Transverse colon (tissue), 4 donors: Measurements from ENCODE around the gene OR13C5. TPM values are rescaled to one million over a fixed set of nuclear protein-coding genes. Genes with fewer than 3 reads are reported as not detected.

Experiments used
- DNase-seq: peaks from one replicate; pipeline ENCODE4 v3.0.0-alpha.2; 2019
- H3K27ac ChIP-seq, 4 donors: fragments of 200-600 bp; sonication (generic); 2 replicates each; pipeline ENCODE4 v1.5.1; 2016 to 2018; ENCODE audit warnings: inconsistent platforms in 4 of 4
- H3K27me3 ChIP-seq: fragments of 200-600 bp; sonication (generic); 2 replicates; pipeline ENCODE4 v1.5.1; 2017; ENCODE audit warnings: inconsistent platforms
- H3K36me3 ChIP-seq, 4 donors: fragments of 200-600 bp; sonication (generic); 2 replicates each; pipeline ENCODE4 v1.5.1; 2017 to 2019; ENCODE audit warnings: inconsistent platforms in 4 of 4
- H3K4me1 ChIP-seq, 4 donors: fragments of 200-600 bp; sonication (generic); 2 replicates each; pipeline ENCODE4 v1.5.1; 2017 to 2020; ENCODE audit warnings: inconsistent platforms in 4 of 4
- H3K4me3 ChIP-seq, 4 donors: fragments of 200-600 bp; sonication (generic); 1 replicate in 1 of 4; 2 replicates in 3 of 4; pipeline versions ENCODE4 v1.5.1 to v1.6.1; 2017 to 2019; ENCODE audit warnings: inconsistent platforms in 4 of 4
- H3K9me3 ChIP-seq, 2 donors: fragments of 200-600 bp; sonication (generic); 2 replicates each; pipeline ENCODE4 v1.5.1; 2017 to 2019; ENCODE audit warnings: inconsistent platforms in 2 of 2
- CTCF ChIP-seq, 5 experiments: fragments of 200-600 bp in 3 of 5; fragments of 450-650 bp in 2 of 5; sonication (generic) in 3 of 5; IDR thresholded peaks; 1 replicate in 2 of 5; 2 replicates in 3 of 5; pipeline ENCODE4 v1.5.1; 2016 to 2017; ENCODE audit warnings: antibody characterized with exemption in 5 of 5, inconsistent platforms in 3 of 5, mild to moderate bottlenecking in 2 of 5, moderate library complexity in 1 of 5
- EP300 ChIP-seq: sonication (generic); formaldehyde crosslinking; IDR thresholded peaks from one replicate; pipeline ENCODE4 v1.6.1; 2017; ENCODE audit warnings: antibody characterized with exemption, low read depth
- POLR2A ChIP-seq: fragments of 450-650 bp; IDR thresholded peaks from one replicate; pipeline ENCODE4 v1.6.1; 2016; ENCODE audit warnings: antibody characterized with exemption, mild to moderate bottlenecking, moderate library complexity
- POLR2AphosphoS5 ChIP-seq, 3 donors: sonication (generic); formaldehyde crosslinking; IDR thresholded peaks; one replicate each; pipeline ENCODE4 v1.6.1; 2016; ENCODE audit warnings: antibody characterized with exemption in 3 of 3
- WGBS, 2 donors: methylation state at CpG; one replicate each; pipeline ENCODE4 v1.1.5; 2018; ENCODE audit warnings: low coverage in 1 of 2; 5-methylcytosine and 5-hydroxymethylcytosine counted together
- in situ Hi-C, 4 donors: fragments of 200-750 bp; cut with MboI; loops; one replicate each; pipeline versions ENCODE4 v1.15.0 to v1.15.1; 2017; ENCODE audit warnings: low sequenced_read_pairs in 3 of 4, low pct_ligation_motif_present in 1 of 4, low pct_unique_long_range_greater_than_20kb in 1 of 4
- intact Hi-C: fragments of 100-400 bp; cut with DNase I; formaldehyde crosslinking; loops from one replicate; pipeline ENCODE4 v1.15.1; 2023; ENCODE audit warnings: low total_unique reads
- total RNA-seq, 4 donors: library from RNA; depleted of rRNA; stranded (reverse); fragments of >200 nt; gene quantifications; one replicate each; pipeline ENCODE4 v1.1.0, GENCODE V29; 2016

The OR13C5 gene
- total RNA-seq, 4 donors from 2014 or later, result not detected

- in situ Hi-C loops, result no loop called here
- H3K36me3 ChIP-seq, result no peaks in the 10 kb centered on the region
- TF ChIP-seq POLR2AphosphoS5 (IDR thresholded peaks at IDR 0.05) (no peak), EP300 (no peak), POLR2A (no peak), CTCF (IDR thresholded peaks at IDR 0.05) (no peak)
- H3K27me3 ChIP-seq, result no peaks in the 10 kb centered on the region
- H3K27ac ChIP-seq, result no peak overlapping the region
- H3K9me3 ChIP-seq, result peaks cover 0 to 6% of the 10 kb centered on the region in 2 donors
- no peaks in the 10 kb centered on the region for H3K4me1 ChIP-seq
- no peak overlapping the region for H3K4me3 ChIP-seq
- intact Hi-C loops, result no loop called here
- DNase-seq, result no peak
- WGBS, 2 donors, result 75 to 82% methylated on average over 5 of the region's 5 CpGs
Measured at GRCh38 chr9:104577263-104577662, 21.9 kb downstream of the OR13C5 start.

- in situ Hi-C loops (no loop called here), intact Hi-C loops (no loop called here)
- peaks cover 0 to 8% of the 10 kb centered on the region in 2 donors for H3K9me3 ChIP-seq
- TF ChIP-seq POLR2A (no peak), POLR2AphosphoS5 (IDR thresholded peaks at IDR 0.05) (no peak), CTCF (IDR thresholded peaks at IDR 0.05) (no peak), EP300 (no peak)
- H3K36me3 ChIP-seq, result no peaks in the 10 kb centered on the region
- H3K4me1 ChIP-seq, result no peaks in the 10 kb centered on the region
- H3K4me3 ChIP-seq, result no peak overlapping the region
- WGBS, 2 donors, result 59 to 77% methylated on average over 2 of the region's 2 CpGs
- no peak for DNase-seq
- H3K27me3 ChIP-seq, result no peaks in the 10 kb centered on the region
- H3K27ac ChIP-seq, result no peak overlapping the region
Measured at GRCh38 chr9:104575456-104575855, 23.8 kb downstream of the OR13C5 start.

GRCh38 chr9:104572612-104573011 is 26.6 kb downstream of the OR13C5 start:
- Histone ChIP-seq H3K4me3 (no peak overlapping the region), H3K4me1 (no peaks in the 10 kb centered on the region), H3K36me3 (no peaks in the 10 kb centered on the region), H3K9me3 (peaks cover 0 to 8% of the 10 kb centered on the region in 2 donors), H3K27ac (no peak overlapping the region), H3K27me3 (no peaks in the 10 kb centered on the region)
- no peak for TF ChIP-seq POLR2A
- no peak for TF ChIP-seq EP300
- TF ChIP-seq CTCF (IDR thresholded peaks at IDR 0.05), result no peak
- TF ChIP-seq POLR2AphosphoS5 (IDR thresholded peaks at IDR 0.05), result no peak
- no peak for DNase-seq
- intact Hi-C loops (no loop called here), in situ Hi-C loops (no loop called here)
- 67 to 69% methylated on average over 1 of the region's 1 CpG for WGBS, 2 donors

- 76 to 92% methylated on average over 4 of the region's 4 CpGs for WGBS, 2 donors
Measured at GRCh38 chr9:104568868-104569267, 30.3 kb downstream of the OR13C5 start, which contains the start of gene OR13C8. OR13C8 (plus strand) TSS chr9:104569168; CDS start chr9:104569168, 0 bp downstream.

GRCh38 chr9:104564358-104564757 is 34.9 kb downstream of the OR13C5 start:
- DNase-seq, result no peak
- no peak overlapping the region for H3K4me3 ChIP-seq
- H3K36me3 ChIP-seq, result no peaks in the 10 kb centered on the region
- no peaks in the 10 kb centered on the region for H3K27me3 ChIP-seq
- intact Hi-C loops (no loop called here), in situ Hi-C loops (no loop called here)
- H3K4me1 ChIP-seq, result no peaks in the 10 kb centered on the region
- no peak for TF ChIP-seq POLR2AphosphoS5 (IDR thresholded peaks at IDR 0.05)
- TF ChIP-seq POLR2A, result no peak
- no peak for TF ChIP-seq CTCF (IDR thresholded peaks at IDR 0.05)
- no peak for TF ChIP-seq EP300
- H3K27ac ChIP-seq, result no peak overlapping the region
- H3K9me3 ChIP-seq, result no peaks in the 10 kb centered on the region
- 33 to 42% methylated on average over 1 of the region's 1 CpG for WGBS, 2 donors

More at GRCh38 chr9:104568868-104569267, 30.3 kb downstream of the OR13C5 start, which contains the start of gene OR13C8:
- intact Hi-C loops, result no loop called here
- Histone ChIP-seq H3K36me3 (no peaks in the 10 kb centered on the region), H3K4me3 (no peak within 1 kb of the TSS), H3K27me3 (no peaks in the 10 kb centered on the region), H3K4me1 (no peaks in the 10 kb centered on the region), H3K9me3 (peaks cover 0 to 8% of the 10 kb centered on the region in 2 donors), H3K27ac (no peak within 1 kb of the TSS)
- in situ Hi-C loops, result no loop called here
- TF ChIP-seq POLR2A, result no peak
- DNase-seq, result no peak
